ENCODE measurements around the gene ITIH2.

DNA sequence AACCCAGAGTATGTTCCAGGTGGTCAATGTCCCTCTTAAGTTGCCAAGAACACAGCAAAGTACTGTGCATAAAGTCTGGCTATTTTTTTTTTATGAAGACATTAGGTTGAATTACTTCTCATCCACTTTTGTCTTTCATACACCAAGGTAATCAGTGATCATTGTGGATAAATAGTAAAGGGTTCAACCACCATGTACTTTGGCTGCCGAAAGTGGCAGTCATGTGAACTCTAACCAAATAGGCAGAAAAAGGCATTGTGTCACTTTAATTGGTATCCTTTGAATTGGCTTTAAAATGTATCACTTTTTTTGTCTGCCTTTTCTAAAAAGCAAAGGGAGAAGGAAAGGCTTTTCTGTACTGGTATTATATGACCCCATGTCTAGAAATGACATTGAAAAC is 7.3 kb downstream of the ITIH2 start:
- TF ChIP-seq, protein P1, sequence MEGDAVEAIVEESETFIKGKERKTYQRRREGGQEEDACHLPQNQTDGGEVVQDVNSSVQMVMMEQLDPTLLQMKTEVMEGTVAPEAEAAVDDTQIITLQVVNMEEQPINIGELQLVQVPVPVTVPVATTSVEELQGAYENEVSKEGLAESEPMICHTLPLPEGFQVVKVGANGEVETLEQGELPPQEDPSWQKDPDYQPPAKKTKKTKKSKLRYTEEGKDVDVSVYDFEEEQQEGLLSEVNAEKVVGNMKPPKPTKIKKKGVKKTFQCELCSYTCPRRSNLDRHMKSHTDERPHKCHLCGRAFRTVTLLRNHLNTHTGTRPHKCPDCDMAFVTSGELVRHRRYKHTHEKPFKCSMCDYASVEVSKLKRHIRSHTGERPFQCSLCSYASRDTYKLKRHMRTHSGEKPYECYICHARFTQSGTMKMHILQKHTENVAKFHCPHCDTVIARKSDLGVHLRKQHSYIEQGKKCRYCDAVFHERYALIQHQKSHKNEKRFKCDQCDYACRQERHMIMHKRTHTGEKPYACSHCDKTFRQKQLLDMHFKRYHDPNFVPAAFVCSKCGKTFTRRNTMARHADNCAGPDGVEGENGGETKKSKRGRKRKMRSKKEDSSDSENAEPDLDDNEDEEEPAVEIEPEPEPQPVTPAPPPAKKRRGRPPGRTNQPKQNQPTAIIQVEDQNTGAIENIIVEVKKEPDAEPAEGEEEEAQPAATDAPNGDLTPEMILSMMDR (IDR thresholded peaks at IDR 0.05 in 2 of 3, conservative IDR thresholded peaks at IDR 0.05 in 1 of 3; ENCODE audit: insufficient read depth in 2 of 3, low read depth in 1 of 3, low read length in 3 of 3), result no peak
- TF ChIP-seq ZSCAN32 (CRISPR knock-in tag; IDR thresholded peaks at IDR 0.05) (no peak), E2F5 (CRISPR knock-in tag; IDR thresholded peaks at IDR 0.05) (no peak), HEY1 (CRISPR knock-in tag; IDR thresholded peaks at IDR 0.05; ENCODE audit: borderline replicate concordance) (no peak), E2F8 (IDR thresholded peaks at IDR 0.05; ENCODE audit: low read depth, partially characterized antibody) (no peak), ETV6 (IDR thresholded peaks at IDR 0.05; ENCODE audit: borderline replicate concordance in 1 of 2, low read depth in 2 of 2, low read length in 1 of 2) (no peak), ETV6 (CRISPR knock-in tag; IDR thresholded peaks at IDR 0.05; ENCODE audit: borderline replicate concordance) (no peak), ZBTB17 (CRISPR knock-in tag; IDR thresholded peaks at IDR 0.05) (no peak), XRCC5 (IDR thresholded peaks at IDR 0.05; ENCODE audit: low read depth, low read length) (no peak), SREBF2 (CRISPR knock-in tag; IDR thresholded peaks at IDR 0.05) (no peak), USF2 (CRISPR knock-in tag; IDR thresholded peaks at IDR 0.05) (no peak), SMARCA4 (IDR thresholded peaks at IDR 0.05) (no peak), BRF2 (IDR thresholded peaks at IDR 0.05; ENCODE audit: borderline replicate concordance, insufficient read depth, insufficient read length) (no peak), YBX1 (IDR thresholded peaks at IDR 0.05) (no peak)
- TF ChIP-seq, protein P2, sequence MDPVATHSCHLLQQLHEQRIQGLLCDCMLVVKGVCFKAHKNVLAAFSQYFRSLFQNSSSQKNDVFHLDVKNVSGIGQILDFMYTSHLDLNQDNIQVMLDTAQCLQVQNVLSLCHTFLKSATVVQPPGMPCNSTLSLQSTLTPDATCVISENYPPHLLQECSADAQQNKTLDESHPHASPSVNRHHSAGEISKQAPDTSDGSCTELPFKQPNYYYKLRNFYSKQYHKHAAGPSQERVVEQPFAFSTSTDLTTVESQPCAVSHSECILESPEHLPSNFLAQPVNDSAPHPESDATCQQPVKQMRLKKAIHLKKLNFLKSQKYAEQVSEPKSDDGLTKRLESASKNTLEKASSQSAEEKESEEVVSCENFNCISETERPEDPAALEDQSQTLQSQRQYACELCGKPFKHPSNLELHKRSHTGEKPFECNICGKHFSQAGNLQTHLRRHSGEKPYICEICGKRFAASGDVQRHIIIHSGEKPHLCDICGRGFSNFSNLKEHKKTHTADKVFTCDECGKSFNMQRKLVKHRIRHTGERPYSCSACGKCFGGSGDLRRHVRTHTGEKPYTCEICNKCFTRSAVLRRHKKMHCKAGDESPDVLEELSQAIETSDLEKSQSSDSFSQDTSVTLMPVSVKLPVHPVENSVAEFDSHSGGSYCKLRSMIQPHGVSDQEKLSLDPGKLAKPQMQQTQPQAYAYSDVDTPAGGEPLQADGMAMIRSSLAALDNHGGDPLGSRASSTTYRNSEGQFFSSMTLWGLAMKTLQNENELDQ (CRISPR knock-in tag; IDR thresholded peaks at IDR 0.05; ENCODE audit: borderline replicate concordance), result no peak

All from K562 (cell line).